Coronary artery (tissue), 2 donors: ENCODE measurements around the gene CPNE4.

ENCODE experiments used
- DNase-seq: peaks from one replicate; pipeline ENCODE4 v3.0.0-alpha.2; 2017; ENCODE audit warnings: low spot score
- H3K27ac ChIP-seq, 2 donors: fragments of 200-600 bp; sonication (generic); one replicate each; pipeline ENCODE4 v1.5.1; 2016 to 2019
- H3K4me3 ChIP-seq: fragments of 200-600 bp; sonication (generic); 2 replicates; pipeline ENCODE4 v1.5.1; 2016; ENCODE audit warnings: mild to moderate bottlenecking, moderate library complexity
- TF ChIP-seq, protein P1 (sequence below): fragments of 200-600 bp; sonication (generic); IDR thresholded peaks from one replicate; pipeline ENCODE4 v1.5.1; 2019; ENCODE audit warnings: antibody characterized with exemption

Gene CPNE4

DNA sequence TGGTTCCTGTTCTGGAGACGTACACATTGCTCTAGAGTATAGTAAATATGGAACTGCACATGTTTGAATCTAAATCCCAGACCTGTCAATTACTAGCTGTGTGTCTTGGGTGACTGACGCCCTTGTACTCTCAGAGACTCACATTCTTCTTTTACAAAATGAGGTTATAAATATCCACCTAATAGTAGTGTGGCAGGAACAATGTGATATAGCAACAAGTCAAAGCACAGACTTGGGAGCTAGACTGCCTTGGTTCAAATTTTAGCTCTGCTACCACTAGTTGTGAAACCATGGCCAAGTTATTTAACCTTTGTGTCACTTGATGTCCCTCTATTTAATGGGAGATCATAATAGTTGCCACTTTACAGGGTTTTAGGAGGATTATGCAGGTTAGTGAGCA lies 245.6 kb downstream of the CPNE4 start:
- Histone ChIP-seq H3K27ac (no peak overlapping the region), H3K4me3 (no peak overlapping the region)
- TF ChIP-seq, protein P1, sequence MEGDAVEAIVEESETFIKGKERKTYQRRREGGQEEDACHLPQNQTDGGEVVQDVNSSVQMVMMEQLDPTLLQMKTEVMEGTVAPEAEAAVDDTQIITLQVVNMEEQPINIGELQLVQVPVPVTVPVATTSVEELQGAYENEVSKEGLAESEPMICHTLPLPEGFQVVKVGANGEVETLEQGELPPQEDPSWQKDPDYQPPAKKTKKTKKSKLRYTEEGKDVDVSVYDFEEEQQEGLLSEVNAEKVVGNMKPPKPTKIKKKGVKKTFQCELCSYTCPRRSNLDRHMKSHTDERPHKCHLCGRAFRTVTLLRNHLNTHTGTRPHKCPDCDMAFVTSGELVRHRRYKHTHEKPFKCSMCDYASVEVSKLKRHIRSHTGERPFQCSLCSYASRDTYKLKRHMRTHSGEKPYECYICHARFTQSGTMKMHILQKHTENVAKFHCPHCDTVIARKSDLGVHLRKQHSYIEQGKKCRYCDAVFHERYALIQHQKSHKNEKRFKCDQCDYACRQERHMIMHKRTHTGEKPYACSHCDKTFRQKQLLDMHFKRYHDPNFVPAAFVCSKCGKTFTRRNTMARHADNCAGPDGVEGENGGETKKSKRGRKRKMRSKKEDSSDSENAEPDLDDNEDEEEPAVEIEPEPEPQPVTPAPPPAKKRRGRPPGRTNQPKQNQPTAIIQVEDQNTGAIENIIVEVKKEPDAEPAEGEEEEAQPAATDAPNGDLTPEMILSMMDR, result no peak

DNA sequence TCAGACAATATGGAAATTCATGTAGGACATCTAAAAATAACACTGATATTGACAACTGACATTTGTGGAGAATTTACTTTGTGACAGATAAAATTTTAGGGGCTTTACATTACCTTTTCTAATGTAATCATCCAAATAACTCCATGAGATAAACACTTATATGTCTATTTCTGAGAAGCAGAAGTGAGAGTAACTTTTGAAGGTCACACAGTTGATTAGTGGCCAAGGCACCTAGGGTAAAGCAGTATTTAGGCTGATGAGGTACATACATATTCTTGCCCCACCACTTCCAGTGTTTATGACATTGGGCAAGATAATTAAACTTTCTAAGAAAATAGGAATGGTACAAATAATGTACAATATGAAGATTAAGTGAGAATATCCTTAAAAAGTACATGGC lies 248.4 kb downstream of the CPNE4 start:
- H3K4me3 ChIP-seq, result no peak overlapping the region
- TF ChIP-seq, protein P1, result no peak

More for the DNA sequence above, 245.6 kb downstream of the CPNE4 start:
- no peak for DNase-seq

DNA sequence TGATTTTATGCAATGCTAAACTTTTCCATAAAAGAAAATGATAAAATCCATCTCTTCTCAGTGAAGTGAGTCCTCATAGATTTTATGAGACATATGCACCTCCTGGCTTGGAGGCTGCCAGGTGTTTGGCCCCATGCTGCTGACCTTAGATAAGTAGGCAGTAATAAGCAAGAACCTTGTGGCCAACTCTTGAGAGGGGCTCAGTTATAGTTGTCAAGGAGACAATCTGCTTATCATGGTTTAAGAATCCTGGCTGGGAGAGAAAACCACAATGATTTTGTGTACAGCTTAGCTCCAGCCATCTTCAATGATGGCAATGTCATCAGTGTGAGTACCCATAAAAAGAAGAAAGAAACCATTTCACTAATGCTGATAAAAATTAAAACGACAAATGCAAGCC lies 252.1 kb downstream of the CPNE4 start:
- TF ChIP-seq, protein P1, result no peak
- H3K27ac ChIP-seq, result no peak overlapping the region
- no peak for DNase-seq
- H3K4me3 ChIP-seq, result no peak overlapping the region

More for the DNA sequence above, 248.4 kb downstream of the CPNE4 start:
- DNase-seq, result no peak
- no peak overlapping the region for H3K27ac ChIP-seq

DNA sequence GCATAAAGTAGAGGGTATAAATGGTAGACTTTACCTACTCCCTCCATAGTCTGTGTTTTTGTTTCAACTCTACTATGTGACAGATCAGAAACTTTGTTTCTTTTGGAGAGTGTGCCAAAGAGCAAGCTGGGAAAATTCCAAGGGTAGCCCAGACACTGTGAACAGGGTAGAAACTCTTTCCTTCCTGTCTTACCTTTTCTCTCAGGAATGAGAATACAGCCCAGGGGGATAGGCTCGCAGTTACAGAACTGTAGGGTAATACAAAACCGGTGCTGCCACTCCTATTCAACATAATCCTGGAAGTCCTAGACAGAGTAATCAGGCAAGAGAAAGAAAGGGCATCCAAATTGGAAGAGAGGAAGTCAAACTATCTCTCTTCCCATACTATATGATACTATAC lies 256.3 kb downstream of the CPNE4 start:
- no peak overlapping the region for H3K27ac ChIP-seq
- DNase-seq, result no peak
- TF ChIP-seq, protein P1, result no peak
- no peak overlapping the region for H3K4me3 ChIP-seq

DNA sequence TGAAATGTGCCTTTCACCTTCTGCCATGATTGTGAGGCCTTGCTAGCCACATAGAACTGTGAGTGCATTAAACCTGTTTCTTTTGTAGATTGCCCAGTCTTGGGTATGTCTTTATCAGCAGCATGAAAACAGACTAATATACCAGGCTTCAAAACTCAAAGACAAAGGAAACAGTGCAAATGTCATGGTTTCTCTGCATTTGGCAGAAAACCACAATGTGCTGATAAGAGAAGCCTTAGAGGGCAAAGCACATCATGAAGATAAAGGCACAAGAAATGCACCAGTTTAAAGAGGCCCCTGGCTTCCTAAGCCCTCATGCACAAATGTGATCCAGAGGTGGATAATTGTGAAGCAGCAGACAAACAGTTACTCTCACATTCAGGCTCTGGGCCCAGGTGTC lies 259.2 kb downstream of the CPNE4 start:
- no peak overlapping the region for H3K27ac ChIP-seq
- TF ChIP-seq, protein P1, result no peak
- DNase-seq, result no peak
- no peak overlapping the region for H3K4me3 ChIP-seq

DNA sequence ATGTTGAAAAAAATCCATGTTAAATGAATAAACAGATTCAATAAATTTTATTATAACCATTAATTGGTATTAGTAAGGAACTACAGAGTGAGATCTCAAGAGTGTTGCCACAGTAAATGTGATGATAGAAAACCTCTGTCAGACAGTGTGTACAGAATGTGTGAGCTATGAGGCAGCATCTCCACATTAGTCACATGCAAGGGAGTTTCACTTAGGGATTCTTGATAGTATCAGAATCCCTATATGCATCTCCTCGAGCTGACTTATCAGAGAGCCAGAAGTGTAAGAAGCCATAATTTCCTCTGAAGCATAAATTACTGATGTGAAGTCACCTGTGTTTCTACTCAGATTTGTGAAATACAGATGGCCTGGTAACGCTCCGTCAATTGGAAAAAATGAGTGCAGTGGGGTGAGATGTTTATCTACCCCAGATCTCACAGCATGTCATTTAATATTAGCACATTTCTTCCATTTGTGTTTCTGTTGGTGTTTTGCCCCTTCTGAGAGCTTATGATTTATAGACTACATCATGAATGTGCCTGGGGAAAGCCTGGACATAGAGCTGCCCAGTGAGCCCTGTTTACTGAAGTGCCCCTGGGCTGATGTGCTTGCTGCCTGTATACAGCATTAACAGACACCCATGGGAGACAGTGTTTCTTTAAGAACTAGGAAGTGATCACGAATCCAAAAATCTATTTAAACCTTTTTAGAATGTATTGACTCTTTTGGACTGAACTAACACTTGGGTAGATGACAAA lies 262.4 kb downstream of the CPNE4 start:
- TF ChIP-seq, protein P1, result no peak
- no peak for DNase-seq
- Histone ChIP-seq H3K4me3 (no peak overlapping the region), H3K27ac (no peak overlapping the region)

DNA sequence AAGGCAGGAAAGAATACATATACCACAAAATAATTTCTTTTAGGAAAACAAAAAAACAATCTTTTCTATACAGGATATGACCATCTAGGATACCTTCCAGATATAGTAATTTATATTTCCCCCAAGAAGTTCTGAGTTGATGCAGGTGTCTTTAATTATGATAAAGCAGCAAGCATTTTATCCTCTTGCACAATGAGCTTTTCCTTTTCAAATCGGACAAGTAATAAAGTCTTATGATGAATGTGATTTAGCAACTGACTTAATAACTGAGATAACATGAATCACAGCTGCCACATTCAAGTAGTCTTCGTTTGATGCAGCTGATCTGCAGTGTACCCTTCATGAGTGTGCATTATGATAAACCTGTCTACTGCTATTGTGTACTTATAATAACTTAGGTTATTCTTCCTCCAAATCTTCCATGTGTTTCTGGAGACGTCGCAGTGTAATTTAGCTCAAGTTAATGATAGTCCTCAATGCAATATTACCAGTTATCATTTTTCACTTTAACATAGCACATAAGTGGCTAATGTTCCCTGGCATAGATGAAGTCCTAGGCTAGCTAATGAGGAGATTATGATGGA lies 271.7 kb downstream of the CPNE4 start:
- no peak for DNase-seq
- Histone ChIP-seq H3K4me3 (no peak overlapping the region), H3K27ac (no peak overlapping the region)
- TF ChIP-seq, protein P1, result no peak
